Measurements from ENCODE around the gene CASQ2.

DNA sequence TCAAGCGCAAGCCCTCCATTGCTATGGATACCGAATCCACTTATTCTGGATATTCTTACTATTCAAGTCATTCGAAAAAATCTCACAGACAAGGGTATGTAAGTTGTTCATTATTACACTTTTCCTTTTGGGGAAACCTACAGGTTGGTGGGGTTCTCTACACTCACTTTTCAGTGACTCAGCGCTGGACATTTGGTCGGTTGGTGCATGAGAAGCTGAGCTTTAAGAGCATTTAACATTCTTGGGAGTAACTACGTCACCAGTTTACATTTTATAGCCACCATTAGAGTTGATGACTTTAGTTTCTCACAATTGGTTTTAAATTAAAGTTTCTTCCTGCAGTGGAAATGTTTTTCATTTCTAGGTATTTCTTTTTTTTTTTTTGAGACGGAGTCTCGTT, 117.1 kb downstream of the CASQ2 start:
- TF ChIP-seq HCFC1 (IDR thresholded peaks at IDR 0.05; ENCODE audit: low read length) = no peak
- TF ChIP-seq CBX5 (IDR thresholded peaks at IDR 0.05; ENCODE audit: low read depth) = no peak
- TF ChIP-seq, protein P1, sequence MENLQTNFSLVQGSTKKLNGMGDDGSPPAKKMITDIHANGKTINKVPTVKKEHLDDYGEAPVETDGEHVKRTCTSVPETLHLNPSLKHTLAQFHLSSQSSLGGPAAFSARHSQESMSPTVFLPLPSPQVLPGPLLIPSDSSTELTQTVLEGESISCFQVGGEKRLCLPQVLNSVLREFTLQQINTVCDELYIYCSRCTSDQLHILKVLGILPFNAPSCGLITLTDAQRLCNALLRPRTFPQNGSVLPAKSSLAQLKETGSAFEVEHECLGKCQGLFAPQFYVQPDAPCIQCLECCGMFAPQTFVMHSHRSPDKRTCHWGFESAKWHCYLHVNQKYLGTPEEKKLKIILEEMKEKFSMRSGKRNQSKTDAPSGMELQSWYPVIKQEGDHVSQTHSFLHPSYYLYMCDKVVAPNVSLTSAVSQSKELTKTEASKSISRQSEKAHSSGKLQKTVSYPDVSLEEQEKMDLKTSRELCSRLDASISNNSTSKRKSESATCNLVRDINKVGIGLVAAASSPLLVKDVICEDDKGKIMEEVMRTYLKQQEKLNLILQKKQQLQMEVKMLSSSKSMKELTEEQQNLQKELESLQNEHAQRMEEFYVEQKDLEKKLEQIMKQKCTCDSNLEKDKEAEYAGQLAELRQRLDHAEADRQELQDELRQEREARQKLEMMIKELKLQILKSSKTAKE (IDR thresholded peaks at IDR 0.05; ENCODE audit: low read depth, poor library complexity, severe bottlenecking) = no peak
- TF ChIP-seq EZH2 (IDR thresholded peaks at IDR 0.05; ENCODE audit: borderline replicate concordance, control insufficient read depth, low read depth, low read length) = no peak
- TF ChIP-seq POLR2A (IDR thresholded peaks at IDR 0.05; ENCODE audit: low read depth, low read length) = no peak
- TF ChIP-seq NR2F1 (conservative IDR thresholded peaks at IDR 0.05) = no peak
